D721Med (cell line): Measurements from ENCODE around the gene COL7A1.

Experiments
- DNase-seq: peaks from one replicate; pipeline ENCODE4 v3.0.0; 2011; ENCODE audit warnings: low spot score; ENCODE audit not compliant: insufficient read length
- FAIRE-seq: peaks from 2 replicates; lab custom pipeline; 2011; peaks lifted over from hg19 to GRCh38; lab: Jason Lieb, UNC
- CTCF ChIP-seq: IDR thresholded peaks from 2 replicates; pipeline ENCODE4 v1.5.1; 2012; ENCODE audit warnings: mild to moderate bottlenecking, control low read depth; ENCODE audit not compliant: insufficient read depth; ENCODE audit errors: missing control alignments

Gene COL7A1

GRCh38 chr3:48569808-48570450 lies 25.2 kb downstream of the COL7A1 start:
- FAIRE-seq (no peak), DNase-seq (no peak)
- no peak for TF ChIP-seq CTCF

- no peak for FAIRE-seq
- no peak for DNase-seq
Measured at GRCh38 chr3:48569400-48569799, 25.7 kb downstream of the COL7A1 start.

GRCh38 chr3:48568476-48568875 lies 26.7 kb downstream of the COL7A1 start:
- DNase-seq, result no peak
- TF ChIP-seq CTCF, result no peak
- FAIRE-seq, result no peak

More at GRCh38 chr3:48569400-48569799, 25.7 kb downstream of the COL7A1 start:
- TF ChIP-seq CTCF, result no peak

GRCh38 chr3:48567500-48567899 lies 27.6 kb downstream of the COL7A1 start:
- no peak for TF ChIP-seq CTCF
- no peak for DNase-seq
- no peak for FAIRE-seq

- no peak for TF ChIP-seq CTCF
- DNase-seq (no peak), FAIRE-seq (no peak)
Measured at GRCh38 chr3:48567090-48567489, 28.0 kb downstream of the COL7A1 start.

- FAIRE-seq (no peak), DNase-seq (no peak)
- no peak for TF ChIP-seq CTCF
Measured at GRCh38 chr3:48566401-48566760, 28.7 kb downstream of the COL7A1 start.

- no peak for TF ChIP-seq CTCF
- no peak for FAIRE-seq
- no peak for DNase-seq
Measured at GRCh38 chr3:48565591-48566400, 29.3 kb downstream of the COL7A1 start.
